ENCODE data around the gene RNU6-9. TPM values are rescaled to one million over a fixed set of nuclear protein-coding genes. Genes with fewer than 3 reads are reported as not detected.

The RNU6-9 gene
- total RNA-seq, 2 experiments from 2014 or later = not detected

DNA sequence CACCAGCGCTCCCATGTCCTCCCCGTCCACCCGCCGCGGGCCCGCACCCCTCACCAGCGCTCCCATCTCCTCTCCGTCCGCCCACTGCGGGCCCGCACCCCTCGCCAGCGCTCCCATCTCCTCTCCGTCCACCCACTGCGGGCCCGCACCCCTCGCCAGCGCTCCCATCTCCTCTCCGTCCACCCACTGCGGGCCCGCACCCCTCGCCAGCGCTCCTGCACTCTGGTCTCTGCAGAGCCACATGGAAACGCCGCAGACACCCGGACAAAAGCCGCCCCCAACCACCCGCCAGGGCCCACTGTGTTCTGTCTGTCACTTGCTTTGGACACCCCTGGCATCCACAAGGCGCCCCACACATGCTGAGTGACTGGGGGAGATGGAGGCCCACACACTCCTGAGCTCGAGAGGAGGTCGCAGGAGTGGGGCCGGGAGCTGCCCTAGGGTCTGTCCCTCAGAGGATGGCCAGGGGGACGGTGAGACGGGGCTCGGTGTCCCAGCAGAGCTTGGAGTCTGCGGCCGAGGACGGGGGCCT, 26.4 kb upstream of the RNU6-9 start:
- Mint-ChIP-seq H3K27me3 (ENCODE audit: low read depth) (peaks cover 3% of the 10 kb centered on the region), H3K9me3 (no peaks in the 10 kb centered on the region), H3K36me3 (ENCODE audit: low read depth) (peaks cover 6% of the 10 kb centered on the region), H3K27ac (no peak overlapping the region), H3K4me1 (ENCODE audit: low read depth) (peaks cover 13% of the 10 kb centered on the region), H3K4me3 (no peak overlapping the region)
- intact Hi-C loops (cut with micrococcal nuclease) = no loop called here
- no peak for DNase-seq
- CTCF ChIA-PET = no interaction called here

DNA sequence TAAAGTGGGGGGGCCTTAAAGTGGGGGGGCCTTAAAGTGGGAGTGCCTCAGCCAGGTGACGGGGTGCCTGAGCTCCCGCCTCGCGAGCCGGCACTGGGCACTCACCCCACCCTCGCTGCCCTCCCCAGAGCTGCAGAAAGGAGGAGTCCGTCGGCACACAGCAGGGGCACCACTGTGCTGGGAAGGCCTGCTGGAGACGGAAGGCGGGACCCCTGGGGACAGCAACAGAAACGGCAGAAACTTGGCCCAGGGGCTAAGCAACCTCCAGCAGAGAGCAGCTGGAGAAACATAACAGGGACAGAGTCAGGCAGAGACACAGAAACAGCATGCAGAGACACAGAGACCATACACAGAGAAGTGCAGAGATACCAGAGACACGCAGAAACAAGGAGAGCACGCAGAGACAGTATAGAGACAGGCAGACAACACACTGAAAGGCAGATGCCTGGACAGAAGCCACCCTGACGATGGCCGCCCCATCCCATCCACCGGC, 25.9 kb upstream of the RNU6-9 start:
- CTCF ChIA-PET = no interaction called here
- intact Hi-C loops (cut with micrococcal nuclease) = no loop called here
- H3K36me3 Mint-ChIP-seq (ENCODE audit: low read depth) = peaks cover 6% of the 10 kb centered on the region
- no peak overlapping the region for H3K4me3 Mint-ChIP-seq
- no peak for DNase-seq
- no peaks in the 10 kb centered on the region for H3K9me3 Mint-ChIP-seq
- H3K4me1 Mint-ChIP-seq (ENCODE audit: low read depth) = peaks cover 17% of the 10 kb centered on the region
- peaks cover 3% of the 10 kb centered on the region for H3K27me3 Mint-ChIP-seq (ENCODE audit: low read depth)
- no peak overlapping the region for H3K27ac Mint-ChIP-seq

DNA sequence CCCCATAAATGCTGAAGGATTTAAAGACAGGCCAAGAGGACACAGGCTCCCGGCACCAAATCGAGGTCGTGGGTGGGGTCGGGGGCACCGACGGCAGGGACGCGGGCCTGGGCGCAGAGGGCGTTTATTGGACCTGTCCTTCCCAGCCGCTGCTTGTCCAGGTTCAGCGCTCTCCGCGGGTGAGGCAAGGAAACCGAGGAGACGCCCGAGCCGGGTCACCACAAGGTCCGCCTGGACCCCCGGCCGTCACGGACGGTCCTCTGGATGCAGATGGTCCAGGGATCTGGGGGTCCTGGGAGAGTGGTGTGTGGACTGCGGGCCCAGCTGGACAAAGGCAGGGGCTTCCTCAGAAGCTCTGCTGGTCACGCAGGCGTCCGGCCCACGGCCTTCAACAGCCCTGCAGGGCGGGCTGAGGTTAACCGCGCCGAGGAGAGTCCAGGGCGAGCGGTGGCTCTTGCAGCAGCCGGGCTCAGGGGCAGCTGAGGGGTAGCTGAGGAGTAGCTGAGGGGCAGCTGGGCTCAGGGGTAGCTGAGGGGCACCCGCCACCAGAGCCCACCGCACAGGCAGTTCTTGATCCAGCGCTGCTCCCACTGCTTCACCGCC, 25.3 kb upstream of the RNU6-9 start:
- Mint-ChIP-seq H3K27ac (no peak overlapping the region), H3K4me3 (no peak overlapping the region), H3K36me3 (ENCODE audit: low read depth) (peaks cover 6% of the 10 kb centered on the region), H3K4me1 (ENCODE audit: low read depth) (peaks cover 17% of the 10 kb centered on the region), H3K9me3 (no peaks in the 10 kb centered on the region), H3K27me3 (ENCODE audit: low read depth) (peaks cover 3% of the 10 kb centered on the region)
- DNase-seq = no peak
- intact Hi-C loops (cut with micrococcal nuclease) = no loop called here
- CTCF ChIA-PET = no interaction called here

DNA sequence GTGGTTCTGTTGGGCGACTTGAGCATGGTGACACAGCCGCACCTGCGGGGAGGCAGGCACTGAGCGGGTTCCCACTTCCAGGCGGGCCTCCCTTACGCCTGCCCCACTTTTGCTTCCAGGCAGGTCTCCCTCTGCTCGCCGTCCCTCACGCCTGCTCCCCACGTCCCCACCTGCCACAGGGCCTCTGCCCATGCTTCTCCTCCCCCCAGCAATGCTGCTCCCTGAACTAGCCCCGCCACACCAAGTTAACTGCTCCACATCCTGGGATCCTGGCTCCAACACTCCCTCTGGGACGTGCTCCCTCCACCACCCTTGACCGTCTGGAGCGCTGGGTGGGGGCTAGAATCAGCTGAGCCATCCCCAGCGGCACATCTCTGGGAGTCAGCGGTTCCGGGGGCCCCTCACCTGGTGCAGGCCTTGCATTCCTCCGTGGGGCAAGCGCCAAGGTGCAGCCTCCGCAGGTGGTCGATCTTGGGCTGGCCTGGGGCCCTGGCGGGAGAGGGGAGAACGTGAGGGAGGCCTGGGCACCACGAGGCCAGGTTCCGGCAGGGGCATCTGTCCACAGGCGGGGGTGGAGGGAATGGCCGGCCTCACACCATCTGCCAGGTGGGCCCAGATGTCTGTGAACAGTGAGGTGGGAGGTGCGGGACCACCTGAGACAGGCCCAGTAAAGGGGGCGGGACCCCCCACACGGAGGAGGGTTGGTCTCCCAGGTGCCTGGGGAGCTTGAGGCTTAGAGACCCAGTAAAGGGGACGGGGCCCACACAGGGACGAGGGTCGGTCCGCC, 24.6 kb upstream of the RNU6-9 start:
- CTCF ChIA-PET = no interaction called here
- DNase-seq = no peak
- no peak overlapping the region for H3K27ac Mint-ChIP-seq
- intact Hi-C loops (cut with micrococcal nuclease) = no loop called here
- no peak overlapping the region for H3K4me3 Mint-ChIP-seq
- no peaks in the 10 kb centered on the region for H3K9me3 Mint-ChIP-seq
- peaks cover 11% of the 10 kb centered on the region for H3K4me1 Mint-ChIP-seq (ENCODE audit: low read depth)
- H3K36me3 Mint-ChIP-seq (ENCODE audit: low read depth) = peaks cover 6% of the 10 kb centered on the region
- no peaks in the 10 kb centered on the region for H3K27me3 Mint-ChIP-seq (ENCODE audit: low read depth)

DNA sequence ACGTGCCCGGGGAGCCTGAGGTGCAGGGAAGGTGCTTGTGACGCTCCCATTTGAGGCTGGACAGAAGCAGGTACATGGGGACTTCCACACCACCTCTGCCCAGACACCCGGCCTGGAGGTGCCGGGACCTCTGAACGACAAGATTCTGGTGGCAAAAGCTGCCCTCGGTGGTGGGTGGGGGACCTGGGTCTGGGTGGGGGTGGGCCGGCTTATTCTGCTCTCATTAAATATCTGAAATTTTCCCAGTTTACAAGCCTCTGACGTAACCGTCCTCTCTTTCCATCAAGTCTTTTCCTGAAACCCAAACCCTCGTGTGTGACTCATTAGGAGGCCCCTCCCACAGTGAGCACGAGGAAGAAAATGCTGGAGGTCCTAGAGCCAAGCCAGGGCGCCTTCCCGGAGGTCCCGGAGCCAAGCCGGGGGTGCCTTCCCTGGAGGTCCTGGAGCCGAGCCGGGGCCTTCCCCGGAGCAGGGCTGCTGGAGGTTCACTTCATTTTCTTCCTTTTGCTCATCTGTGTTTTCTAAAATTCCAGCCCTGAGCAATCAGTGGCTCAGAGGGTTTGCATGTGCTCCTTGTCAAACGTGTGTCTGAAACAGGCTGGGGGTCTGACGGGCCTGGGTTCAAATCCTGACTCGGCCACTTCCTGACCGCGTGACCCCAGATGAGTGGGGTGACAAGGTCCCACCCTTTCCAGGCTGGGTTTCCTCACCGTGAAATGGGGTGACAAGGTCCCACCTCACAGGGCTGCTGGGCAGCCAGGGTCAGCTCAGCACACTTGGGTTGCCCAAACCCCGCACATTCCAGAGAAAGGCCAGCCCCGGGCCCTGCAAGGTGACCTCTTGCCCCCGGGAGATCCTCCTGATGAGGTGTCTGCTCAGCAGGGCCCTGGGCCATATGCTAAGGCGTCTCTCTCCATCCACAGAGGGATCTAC, 23.8 kb upstream of the RNU6-9 start:
- peaks cover 6% of the 10 kb centered on the region for H3K36me3 Mint-ChIP-seq (ENCODE audit: low read depth)
- intact Hi-C loops (cut with micrococcal nuclease) = no loop called here
- H3K4me1 Mint-ChIP-seq (ENCODE audit: low read depth) = peaks cover 8% of the 10 kb centered on the region
- CTCF ChIA-PET = no interaction called here
- H3K27ac Mint-ChIP-seq = no peak overlapping the region
- no peaks in the 10 kb centered on the region for H3K9me3 Mint-ChIP-seq
- H3K4me3 Mint-ChIP-seq = no peak overlapping the region
- no peaks in the 10 kb centered on the region for H3K27me3 Mint-ChIP-seq (ENCODE audit: low read depth)
- DNase-seq = no peak

DNA sequence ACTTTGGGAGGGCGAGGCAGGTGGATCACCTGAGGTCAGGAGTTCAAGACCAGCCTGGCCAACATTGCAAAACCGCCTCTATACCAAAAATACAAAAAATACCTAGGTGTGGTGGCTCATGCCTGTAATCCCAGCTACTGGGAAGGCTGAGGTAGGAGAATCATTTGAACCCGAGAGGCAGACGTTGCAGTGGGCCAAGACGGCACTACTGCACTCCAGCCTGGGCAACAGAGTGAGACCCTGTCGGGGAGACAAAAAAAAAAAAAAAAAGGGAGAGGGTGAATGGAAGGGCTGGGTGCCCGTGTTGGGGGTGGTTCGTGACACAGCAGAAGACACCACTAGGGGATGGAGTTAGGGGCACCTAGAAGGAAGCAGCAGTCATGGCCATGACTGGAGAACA, 23.0 kb upstream of the RNU6-9 start:
- intact Hi-C loops (cut with micrococcal nuclease) = no loop called here
- peaks cover 6% of the 10 kb centered on the region for H3K36me3 Mint-ChIP-seq (ENCODE audit: low read depth)
- CTCF ChIA-PET = no interaction called here
- DNase-seq = no peak
- H3K4me1 Mint-ChIP-seq (ENCODE audit: low read depth) = peaks cover 8% of the 10 kb centered on the region
- no peak overlapping the region for H3K27ac Mint-ChIP-seq
- H3K4me3 Mint-ChIP-seq = no peak overlapping the region
- no peaks in the 10 kb centered on the region for H3K9me3 Mint-ChIP-seq
- H3K27me3 Mint-ChIP-seq (ENCODE audit: low read depth) = no peaks in the 10 kb centered on the region

DNA sequence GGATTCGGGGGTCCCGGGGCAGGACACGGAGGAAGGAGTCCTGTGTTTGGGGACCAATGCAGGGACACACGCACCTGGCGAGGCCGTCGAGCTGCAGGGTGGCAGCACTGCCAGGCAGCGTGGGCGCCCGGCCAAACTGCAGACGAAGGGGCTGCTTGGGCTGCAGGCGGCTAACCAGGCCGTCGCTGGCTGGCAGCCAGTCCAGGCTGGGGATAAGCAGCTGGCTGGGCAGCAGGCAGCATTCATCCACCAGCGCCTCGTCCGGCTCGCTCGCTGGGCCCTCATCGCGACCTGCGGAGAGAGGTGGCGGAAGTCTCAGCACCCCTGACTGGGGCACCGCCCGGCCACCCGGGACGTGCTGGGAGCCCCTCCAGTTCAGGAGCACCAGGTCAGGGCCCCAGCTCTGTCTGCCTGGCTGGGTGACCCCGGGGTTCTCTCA, 22.3 kb upstream of the RNU6-9 start:
- peaks cover 8% of the 10 kb centered on the region for H3K4me1 Mint-ChIP-seq (ENCODE audit: low read depth)
- no peak for DNase-seq
- H3K4me3 Mint-ChIP-seq = no peak overlapping the region
- H3K9me3 Mint-ChIP-seq = no peaks in the 10 kb centered on the region
- CTCF ChIA-PET = no interaction called here
- H3K27me3 Mint-ChIP-seq (ENCODE audit: low read depth) = no peaks in the 10 kb centered on the region
- H3K36me3 Mint-ChIP-seq (ENCODE audit: low read depth) = peaks cover 6% of the 10 kb centered on the region
- no peak overlapping the region for H3K27ac Mint-ChIP-seq
- intact Hi-C loops (cut with micrococcal nuclease) = no loop called here

DNA sequence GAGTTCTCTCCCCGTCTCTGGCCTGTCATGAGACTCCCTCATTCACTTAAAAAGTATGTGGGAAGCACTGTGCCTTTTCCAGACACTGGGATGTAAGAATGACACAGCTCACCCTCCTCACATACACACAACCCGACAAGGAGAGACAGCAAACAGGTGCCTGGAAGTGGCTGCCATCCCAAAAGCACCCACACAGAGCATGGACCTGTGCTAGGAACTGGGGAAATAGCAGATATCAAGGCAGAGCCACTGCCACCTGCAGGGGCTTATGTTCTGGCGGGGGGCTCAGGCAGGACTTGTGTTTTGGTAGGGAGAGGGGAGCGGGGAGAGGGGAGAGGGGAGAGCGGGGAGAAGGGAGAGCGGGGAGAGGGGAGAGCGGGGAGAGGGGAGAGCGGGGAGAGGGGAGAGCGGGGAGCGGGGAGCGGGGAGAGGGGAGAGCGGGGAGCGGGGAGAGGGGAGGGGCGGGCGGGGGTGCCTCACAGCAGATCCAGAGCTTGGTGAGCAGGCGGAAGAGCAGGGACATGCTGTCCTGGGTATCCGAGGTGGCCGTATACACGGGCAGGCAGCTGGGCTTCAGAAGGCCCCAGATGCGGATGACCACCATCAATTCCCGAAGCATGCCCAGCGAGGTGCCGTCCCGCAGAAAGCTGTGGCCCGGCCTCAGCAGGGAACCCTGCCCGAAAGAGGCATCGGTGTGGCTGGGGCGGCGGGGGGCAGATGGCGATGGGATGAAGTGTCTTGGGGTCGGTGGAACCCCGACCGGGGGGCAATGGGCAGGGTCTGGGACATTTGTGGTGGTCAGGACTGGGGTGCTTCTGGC, 21.6 kb upstream of the RNU6-9 start:
- DNase-seq = no peak
- H3K4me1 Mint-ChIP-seq (ENCODE audit: low read depth) = peaks cover 8% of the 10 kb centered on the region
- H3K27me3 Mint-ChIP-seq (ENCODE audit: low read depth) = no peaks in the 10 kb centered on the region
- H3K9me3 Mint-ChIP-seq = no peaks in the 10 kb centered on the region
- intact Hi-C loops (cut with micrococcal nuclease) = loop anchor here (2.0 kb wide), 1 partner anchor 35 kb away; no protein-coding TSS in a partner anchor
- peaks cover 6% of the 10 kb centered on the region for H3K36me3 Mint-ChIP-seq (ENCODE audit: low read depth)
- H3K27ac Mint-ChIP-seq = no peak overlapping the region
- CTCF ChIA-PET = no interaction called here
- H3K4me3 Mint-ChIP-seq = no peak overlapping the region

DNA sequence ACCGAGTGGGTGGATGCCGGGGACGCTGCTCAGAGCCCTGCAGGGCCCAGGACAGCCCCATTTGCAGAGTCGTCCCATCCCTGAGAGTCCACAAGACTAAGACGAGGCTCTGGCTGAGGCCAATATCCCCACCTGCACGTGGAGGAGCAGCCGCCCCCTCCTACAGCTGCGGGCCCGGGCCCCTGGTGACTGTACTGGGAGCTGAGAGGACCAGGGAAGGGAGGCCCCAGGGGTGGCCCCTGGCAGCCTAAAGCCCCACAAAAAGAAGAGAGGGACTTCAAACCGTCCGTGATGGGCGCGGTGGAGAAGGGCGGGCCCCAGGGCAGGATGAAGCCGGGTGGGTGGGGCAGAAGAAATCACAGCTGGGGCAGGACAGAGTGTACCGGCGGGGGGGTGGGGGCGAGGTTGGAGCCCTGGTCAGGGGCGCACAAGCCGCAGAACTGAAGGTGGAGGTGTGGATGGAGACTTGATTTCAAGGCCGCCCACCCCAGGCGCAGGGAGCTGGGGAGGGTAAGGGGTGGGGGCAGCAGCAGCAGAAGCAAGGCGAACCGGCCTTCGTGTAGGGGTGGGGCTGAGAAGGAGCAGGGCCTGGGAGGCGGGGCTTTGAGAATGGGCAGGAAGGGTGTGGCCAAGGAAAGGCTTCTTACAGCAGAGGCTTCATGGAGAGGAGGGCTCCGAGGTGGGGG, 20.9 kb upstream of the RNU6-9 start:
- H3K9me3 Mint-ChIP-seq = no peaks in the 10 kb centered on the region
- no peaks in the 10 kb centered on the region for H3K27me3 Mint-ChIP-seq (ENCODE audit: low read depth)

DNA sequence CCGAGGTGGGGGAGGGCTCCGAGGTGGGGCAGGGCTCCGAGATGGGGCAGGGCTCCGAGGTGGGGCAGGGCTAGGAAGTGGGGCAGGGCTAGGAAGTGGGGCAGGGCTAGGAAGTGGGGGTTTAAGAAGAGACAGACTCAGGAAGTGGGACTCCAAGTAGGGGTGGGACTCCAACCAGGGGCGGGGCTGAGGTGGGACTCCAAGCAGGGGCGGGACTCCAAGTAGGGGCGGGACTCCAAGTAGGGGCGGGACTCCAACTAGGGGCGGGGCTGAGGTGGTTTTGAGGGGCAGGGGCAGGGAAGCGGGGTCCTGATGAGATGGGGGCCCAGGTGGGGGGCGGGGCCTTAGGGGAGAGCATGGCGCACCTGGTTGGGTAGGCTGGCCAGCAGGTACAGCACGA, 20.2 kb upstream of the RNU6-9 start:
- Mint-ChIP-seq H3K4me1 (ENCODE audit: low read depth) (peaks cover 8% of the 10 kb centered on the region), H3K4me3 (no peak overlapping the region), H3K9me3 (no peaks in the 10 kb centered on the region), H3K36me3 (ENCODE audit: low read depth) (peaks cover 3% of the 10 kb centered on the region), H3K27me3 (ENCODE audit: low read depth) (no peaks in the 10 kb centered on the region), H3K27ac (no peak overlapping the region)
- CTCF ChIA-PET = no interaction called here
- DNase-seq = peak; percentile 74
- intact Hi-C loops (cut with micrococcal nuclease) = loop anchor here (2.0 kb wide), 1 partner anchor 34 kb away; no protein-coding TSS in a partner anchor

More for the DNA sequence above, 20.9 kb upstream of the RNU6-9 start:
- peaks cover 6% of the 10 kb centered on the region for H3K36me3 Mint-ChIP-seq (ENCODE audit: low read depth)
- H3K4me1 Mint-ChIP-seq (ENCODE audit: low read depth) = peaks cover 8% of the 10 kb centered on the region
- intact Hi-C loops (cut with micrococcal nuclease) = loop anchor here (2.0 kb wide), 1 partner anchor 34 kb away; no protein-coding TSS in a partner anchor
- H3K4me3 Mint-ChIP-seq = peak overlapping the region; percentile 3
- peak; percentile 83 for DNase-seq
- peak overlapping the region; percentile 61 for H3K27ac Mint-ChIP-seq
- CTCF ChIA-PET = no interaction called here

DNA sequence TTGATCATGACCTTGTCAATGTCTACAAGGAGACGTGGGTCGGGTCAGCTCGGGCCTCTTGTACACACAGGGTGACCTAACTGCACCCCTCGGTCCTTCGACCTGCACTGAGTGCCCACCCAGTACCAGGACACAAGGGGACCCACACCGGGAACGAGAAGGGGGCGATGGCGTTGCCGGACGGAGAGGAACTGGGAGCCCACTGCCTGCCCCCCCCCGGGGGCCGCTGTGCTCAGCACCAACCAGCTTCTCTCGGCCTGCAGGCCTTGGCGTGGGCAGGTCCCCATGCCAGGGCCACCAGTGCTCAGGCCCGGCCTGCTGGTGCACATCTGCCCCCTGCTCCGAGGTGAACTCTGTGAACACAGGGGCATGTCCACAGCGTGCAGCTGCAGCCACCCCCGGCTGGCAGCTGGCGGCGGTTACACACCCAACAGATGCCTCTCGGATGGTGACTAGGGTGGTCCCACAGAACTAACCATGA, 19.7 kb upstream of the RNU6-9 start:
- H3K9me3 Mint-ChIP-seq = no peaks in the 10 kb centered on the region
- CTCF ChIA-PET = interaction anchor here (0.5 to 0.9 kb wide), 2 partner anchors 10 to 305 kb away, joined by 4 read pairs; no protein-coding TSS in a partner anchor
- H3K4me1 Mint-ChIP-seq (ENCODE audit: low read depth) = peaks cover 8% of the 10 kb centered on the region
- H3K27ac Mint-ChIP-seq = no peak overlapping the region
- no peaks in the 10 kb centered on the region for H3K27me3 Mint-ChIP-seq (ENCODE audit: low read depth)
- H3K4me3 Mint-ChIP-seq = no peak overlapping the region
- intact Hi-C loops (cut with micrococcal nuclease) = loop anchor here (2.0 kb wide), 1 partner anchor 33 kb away; no protein-coding TSS in a partner anchor
- H3K36me3 Mint-ChIP-seq (ENCODE audit: low read depth) = peaks cover 3% of the 10 kb centered on the region
- no peak for DNase-seq

Measured in activated naive CD4-positive, alpha-beta T cell treated with anti-CD3 and anti-CD28 coated beads for 36 hours (primary cell).